ENCODE results near the gene ERC2.

ERC2 gene

DNA sequence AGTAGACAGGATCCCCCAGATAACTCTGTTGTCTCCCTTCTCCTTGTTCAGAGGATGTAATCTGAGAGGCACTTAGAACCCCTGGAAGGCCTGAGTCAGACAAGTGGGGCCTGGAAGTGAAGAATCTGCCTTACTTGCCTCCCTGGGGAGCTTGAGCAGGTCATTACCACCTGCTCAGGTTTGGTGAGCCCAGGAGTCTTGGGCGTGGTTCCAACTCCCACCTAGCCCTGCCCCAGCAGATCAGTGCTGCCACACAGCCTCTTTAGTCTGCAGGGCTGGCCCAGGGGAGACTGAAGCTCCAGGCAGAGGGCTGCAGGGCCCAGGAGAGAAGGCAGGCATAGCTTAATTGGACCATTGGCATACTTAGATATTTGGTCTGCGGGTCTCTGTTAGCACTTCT lies 230.0 kb downstream of the ERC2 start:
- DNase-seq, result peak; percentile 8

DNA sequence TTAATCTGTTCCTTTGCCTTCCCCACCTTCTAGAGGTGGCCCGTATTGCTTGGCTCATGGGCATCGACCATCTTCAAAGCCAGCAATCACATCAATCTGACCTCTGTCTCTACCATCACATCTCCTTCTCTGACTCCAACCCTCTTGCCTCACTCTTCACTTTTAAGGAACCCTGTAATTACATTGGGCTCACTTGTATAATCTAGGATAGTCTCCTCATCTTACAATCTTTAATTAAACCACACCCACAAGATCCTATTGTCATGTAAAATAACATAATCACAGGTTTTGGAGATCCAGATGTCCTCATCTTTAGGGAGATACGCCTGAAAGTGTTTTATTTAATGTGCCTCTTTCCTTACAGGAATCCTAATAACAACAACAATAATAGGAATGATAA lies 234.5 kb downstream of the ERC2 start:
- DNase-seq, result no peak

DNA sequence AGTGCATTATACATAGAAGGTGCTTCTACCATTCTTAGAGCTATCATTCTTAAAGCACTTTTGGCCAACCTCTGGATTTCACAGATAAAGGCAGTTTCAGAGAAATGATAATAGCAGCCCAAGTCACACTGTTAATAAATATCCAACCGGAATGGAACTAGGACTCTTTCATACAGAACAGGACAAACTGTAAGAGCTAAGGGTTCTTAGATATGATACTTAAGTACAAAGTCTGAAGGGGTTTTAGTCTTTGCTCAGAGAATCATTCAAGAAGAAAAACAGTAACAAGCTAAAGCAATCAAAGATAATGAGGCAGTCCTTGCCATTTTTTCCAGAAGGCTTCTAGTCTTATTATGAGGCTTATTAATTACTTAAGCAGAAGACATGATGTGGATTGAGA lies 239.0 kb downstream of the ERC2 start:
- no peak for DNase-seq

DNA sequence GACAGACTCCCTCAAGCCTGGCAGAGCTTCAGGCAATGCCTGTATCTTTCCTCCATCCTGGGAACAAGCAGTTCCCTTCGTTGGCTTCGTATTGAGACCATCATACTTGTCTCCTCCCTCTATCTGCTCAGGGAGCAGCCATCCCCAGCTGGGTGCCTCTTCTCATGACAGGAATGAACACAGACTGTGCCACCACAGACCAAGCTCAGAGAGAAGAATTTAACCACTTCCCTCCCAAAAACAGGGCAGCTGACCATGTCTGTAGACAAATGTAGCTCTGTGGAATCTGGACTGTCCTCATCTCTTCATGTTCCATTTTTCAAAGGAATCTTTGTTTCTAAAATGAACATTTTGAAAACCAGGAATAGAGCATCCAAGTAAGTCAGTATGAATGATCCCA lies 245.4 kb downstream of the ERC2 start:
- no peak for DNase-seq

DNA sequence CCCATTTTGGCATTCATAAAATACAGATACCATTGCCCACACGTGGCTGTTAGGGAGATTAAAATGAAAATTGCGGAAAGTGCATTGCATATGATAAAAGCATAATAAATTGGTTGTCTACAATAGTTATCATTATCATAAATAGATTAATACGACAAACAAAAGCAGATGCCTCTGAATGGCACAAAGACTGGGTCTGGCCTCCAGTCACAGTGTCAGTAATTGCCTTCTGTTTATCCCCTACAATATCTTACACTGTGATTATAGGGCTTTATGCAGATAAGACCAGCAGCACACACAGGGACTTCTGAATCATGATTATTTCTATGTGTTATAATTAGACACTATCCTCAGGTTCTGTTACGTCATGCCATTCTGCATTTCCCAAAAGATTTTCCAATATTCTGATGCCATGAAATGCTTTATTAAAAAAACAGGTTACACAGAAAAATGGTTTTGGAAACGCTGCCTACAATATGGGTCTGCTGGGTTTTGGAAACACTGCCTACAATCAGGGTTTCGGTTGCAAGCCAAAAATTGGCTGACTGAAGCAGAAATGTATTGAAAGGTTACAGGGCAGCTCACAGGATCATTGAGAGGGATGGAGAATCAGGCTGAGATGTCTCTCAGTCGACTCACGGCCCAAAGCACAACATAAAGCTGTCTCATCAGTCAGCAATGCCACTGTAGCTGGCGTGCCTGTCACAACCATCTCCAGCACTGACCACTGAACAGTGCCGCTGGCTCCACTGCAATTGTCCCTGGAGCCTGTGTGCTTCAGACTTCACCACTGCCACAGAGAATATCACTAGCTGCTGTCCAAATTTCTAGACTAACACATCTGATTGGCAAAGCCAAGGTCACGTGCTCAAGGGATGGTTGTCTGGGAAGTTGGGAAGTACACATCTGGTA lies 248.1 kb downstream of the ERC2 start:
- DNase-seq, result no peak

DNA sequence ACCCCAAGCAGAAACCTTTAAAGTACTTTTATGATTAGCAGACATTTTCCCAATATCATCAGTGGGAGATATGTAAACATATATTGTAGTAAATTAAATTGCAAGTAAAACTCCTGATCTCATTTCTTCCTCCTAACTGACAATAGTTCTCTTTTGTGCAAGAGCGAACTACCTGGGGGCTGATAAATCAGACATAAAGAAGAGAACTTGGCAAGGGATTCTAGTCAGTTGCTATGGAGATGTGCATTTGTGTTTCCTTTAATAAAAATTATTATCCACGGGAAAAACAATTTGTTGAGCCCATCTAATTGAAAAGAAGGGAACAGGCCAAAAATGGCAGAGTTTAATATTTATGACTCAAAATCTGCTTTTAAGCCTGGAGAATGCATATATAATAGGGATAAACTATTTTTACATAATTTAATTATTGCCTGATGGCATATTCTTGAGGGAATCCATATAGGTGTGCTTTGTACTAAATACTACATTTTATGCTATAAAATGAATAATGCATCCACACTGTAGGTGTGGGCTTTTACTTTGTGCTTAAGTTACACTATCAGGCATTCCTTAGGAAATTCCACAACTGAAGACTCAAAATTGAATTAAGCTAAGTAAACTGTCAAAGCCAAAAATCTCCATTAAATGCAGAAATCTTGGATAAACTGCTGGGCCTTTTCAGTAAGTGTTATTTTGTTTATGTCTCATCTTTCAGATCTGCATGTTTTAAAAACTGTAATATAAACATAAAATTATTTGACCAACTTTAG lies 258.1 kb downstream of the ERC2 start:
- DNase-seq, result no peak

DNA sequence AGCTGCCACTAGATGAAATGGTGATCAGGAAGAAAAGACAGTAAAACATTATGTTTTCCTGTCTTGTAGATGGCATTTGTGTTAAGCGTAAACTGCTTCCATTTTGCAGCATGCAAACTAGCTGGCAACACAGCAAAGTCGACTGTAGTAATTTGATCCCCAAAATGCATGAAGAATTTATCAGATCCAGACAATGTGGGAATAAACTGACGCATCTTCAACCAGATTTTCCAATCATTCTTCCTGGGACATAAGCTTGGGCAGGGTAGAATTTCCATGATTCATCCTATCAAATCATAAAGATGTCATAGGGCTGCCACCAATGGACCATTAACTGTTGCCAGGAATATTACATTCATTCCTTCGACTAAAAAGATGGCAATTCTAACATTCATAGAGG lies 260.3 kb downstream of the ERC2 start:
- no peak for DNase-seq

DNA sequence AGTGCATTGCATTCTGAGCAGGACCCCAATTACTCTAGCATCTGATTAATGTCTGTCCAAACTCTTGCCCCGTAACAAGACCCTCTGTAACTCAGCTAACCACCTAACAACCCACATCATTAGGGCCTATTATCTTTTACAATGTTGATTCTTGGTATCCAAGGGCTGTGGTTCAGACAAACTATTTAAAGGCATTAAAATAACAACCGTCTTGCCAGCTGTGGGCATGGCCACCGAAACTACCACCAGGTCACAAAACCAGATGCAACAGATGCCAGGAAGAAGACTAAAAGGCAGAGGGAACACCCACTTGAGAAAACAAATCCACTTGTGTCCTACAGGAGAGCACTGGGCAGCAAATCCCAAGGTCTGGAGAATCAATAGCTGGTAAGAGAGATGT lies 262.9 kb downstream of the ERC2 start:
- DNase-seq, result no peak

DNA sequence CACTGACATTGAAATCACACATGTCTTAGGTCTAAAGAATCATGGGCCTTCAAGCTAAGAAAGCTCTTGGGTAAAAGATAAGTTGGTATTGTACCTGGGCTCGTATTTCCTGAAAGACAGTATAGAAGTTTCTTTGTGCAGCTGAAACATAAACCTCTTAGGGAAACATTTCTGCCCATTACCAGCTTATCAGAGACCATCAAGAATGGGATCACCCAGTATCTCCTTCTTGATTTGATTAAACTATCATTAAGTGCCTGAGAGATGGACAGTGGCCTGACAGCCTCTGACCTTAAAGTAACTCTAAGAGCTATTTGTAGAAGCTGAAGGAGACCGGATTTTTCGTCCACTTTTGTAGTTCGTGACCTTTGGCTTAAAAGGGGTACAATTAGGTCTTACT lies 265.3 kb downstream of the ERC2 start:
- DNase-seq, result no peak

DNA sequence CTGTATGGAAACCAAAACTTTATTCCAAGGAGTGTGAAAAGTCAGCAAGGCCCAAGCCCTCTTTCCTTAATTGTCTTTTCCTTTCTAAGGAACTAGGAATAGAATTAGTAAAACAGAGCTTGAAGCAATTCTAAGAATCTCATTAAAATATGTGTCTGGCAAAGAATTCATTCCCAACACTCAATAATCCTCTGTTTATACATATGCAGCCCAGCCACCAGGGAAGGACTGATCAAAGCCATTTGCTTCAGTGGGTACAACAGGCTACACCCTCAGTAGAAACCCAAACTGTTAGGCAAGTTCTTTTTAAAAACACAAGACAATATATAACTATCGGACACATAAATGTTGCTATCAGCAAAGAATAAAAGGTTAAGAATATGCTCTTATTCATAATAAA lies 266.9 kb downstream of the ERC2 start:
- DNase-seq, result no peak

DNA sequence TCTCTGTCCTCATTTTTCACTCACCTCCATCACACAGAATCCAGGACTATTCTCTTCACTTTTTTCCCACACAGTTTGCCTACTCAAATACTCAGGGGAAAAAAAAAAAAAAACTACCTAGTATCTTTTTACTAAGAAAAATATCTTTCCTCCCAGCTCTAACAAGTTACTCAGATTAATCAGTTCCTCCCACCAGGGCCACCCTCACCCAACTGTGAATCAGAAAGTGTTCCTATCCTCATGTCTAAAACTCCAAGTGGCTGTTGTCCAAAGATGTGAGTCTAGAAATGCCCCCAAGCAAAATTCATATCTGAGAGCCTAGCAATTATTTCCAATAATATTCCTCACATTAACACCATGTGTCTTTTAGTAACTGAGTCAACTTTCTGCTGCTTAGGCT lies 268.0 kb downstream of the ERC2 start:
- no peak for DNase-seq

DNA sequence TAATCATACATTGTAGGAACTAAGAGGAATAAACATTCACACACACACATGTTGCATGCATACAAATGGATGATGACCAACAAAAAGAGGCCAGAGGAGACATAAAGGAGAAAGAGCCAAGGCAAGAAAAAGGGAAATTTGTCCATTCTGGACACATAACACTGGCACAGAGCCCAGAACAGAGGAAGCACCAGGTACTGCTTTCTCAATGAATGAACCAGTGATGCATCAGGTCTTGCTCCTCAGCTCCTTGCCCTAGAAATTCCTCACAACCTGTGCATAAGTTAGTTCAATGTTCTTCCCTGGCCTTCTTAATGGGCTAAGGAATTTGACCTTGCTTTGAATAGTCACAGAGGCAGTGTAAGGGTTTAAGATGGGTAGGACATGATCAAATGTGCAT lies 270.3 kb downstream of the ERC2 start:
- no peak for DNase-seq

DNA sequence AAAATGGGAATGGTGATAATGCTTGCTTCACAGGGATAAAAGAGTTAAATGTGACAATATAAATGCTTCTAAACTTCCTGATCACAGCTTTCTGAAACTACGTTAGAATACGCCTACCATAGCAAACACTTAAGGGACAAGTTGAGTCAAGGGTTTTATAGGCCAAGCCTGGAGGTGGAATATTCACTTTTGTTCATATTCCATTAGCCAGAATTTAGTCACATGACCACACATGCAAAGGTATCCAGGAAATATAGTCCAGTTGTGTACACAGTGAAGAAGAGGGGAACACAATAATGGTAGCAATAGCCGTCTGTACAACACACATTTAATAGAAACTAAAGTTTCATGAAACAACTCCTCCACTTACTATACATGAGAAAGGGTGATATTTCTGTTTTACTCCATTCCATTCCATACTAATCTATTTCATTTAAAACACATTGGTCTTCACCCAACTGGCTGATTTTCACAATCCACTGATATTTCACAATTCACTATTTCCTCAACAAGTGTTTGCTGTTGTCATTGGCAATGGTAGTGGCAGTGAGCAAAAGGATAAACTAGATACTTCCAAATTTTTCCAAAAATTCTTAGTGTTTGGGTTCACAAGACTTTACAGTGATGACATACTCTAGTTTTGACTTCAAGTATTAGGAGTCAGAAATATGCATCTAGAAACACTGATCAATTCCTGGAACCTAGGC lies 270.9 kb downstream of the ERC2 start:
- no peak for DNase-seq

DNA sequence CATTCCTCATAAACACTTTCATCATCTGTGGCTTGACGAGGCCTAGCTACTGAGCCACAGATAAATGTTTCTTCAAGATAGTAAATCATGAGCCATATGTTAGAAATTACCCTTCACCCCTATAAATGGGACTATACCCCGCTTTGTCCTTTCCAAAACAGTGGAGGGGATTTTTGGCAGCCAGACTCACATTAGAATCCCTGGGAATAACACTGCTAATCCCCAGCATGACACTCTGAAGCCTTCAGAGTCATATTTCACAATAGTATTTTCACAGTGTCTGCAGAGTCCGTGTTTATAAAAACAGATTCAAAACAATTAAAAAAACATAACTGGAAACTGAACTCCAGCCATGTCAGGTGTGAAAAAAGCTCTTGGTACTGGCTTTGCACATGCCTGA lies 271.6 kb downstream of the ERC2 start:
- DNase-seq, result no peak

DNA sequence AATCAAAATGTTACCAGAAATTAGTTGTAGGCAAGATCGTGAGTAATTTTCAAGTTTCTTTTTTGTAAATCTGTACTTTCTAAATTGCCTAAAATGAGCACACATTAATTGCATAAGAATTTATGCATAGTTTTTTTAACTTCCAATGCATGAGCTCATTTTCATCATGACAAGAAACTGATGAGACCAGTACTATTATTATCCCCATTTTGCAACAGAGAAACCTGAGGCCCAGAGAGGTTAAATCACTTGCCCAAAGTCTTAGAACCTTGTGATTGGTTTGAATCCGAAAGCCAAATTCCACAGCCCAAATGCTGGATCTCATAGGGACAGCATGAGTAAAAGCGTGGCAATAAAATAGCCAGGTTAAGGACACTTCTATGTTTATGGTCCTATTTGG lies 274.7 kb downstream of the ERC2 start:
- no peak for DNase-seq

DNA sequence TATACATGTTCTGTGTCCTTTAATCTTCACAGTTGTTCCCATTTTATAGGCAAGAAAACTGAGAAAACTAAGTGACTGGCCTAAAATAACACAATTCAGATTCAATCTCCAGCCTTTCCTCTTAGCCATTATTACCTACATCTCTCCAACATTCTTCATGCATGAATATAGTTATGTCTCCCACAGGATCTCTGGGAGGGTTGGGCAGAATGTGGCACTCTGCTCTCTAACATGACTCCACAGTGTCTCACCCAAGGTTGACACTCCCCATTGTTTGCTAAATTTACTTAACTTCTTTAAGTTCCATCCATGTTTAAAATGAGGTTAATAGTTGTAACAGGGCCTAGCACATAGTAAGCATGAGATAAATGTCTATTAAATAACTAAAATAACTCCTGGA lies 276.3 kb downstream of the ERC2 start:
- DNase-seq, result no peak

DNA sequence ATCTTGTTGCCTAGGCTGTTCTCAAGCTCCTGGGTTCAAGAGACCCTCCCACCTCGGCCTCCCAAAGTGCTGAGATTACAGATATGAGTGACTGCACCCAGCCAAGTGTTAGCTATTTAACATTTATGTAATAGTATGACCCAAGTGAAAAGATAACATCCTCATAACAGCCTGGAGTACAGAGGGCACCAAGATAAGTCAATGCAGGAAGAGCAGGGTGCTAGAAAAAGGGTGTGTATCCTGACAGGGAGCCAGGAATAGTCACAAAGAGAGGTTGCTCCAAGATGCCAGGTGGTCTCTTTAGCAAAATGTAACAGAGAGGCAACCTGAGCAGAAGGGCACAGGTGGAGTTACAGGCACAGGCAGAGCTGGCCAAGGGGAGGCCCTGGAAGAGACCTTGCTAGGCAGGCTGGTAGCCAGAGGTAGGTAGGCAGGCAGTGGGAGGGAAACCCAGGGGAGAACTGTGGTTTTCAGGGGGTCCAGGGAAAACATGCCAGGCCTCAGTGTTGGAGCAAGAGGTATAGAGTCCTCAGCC lies 277.4 kb downstream of the ERC2 start:
- no peak for DNase-seq

DNA sequence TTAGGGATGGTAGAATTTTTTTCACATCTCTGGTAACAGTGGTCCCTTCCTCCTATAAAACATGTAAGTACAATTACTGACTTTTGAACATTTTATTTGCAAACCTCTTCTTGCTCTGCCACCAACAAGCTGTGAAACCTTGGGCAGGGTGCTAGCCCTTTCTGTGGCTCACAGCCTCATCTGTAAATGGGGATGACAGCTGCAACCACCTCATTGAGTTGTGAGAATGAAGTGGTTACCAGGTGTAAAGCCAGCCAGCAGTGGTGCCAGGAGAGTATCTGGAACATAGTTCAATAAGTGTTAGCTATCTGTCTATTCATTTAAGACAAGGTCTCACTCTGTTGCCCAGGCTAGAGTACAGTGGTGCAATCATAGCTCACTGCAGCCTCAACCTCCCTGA lies 278.1 kb downstream of the ERC2 start:
- no peak for DNase-seq

DNA sequence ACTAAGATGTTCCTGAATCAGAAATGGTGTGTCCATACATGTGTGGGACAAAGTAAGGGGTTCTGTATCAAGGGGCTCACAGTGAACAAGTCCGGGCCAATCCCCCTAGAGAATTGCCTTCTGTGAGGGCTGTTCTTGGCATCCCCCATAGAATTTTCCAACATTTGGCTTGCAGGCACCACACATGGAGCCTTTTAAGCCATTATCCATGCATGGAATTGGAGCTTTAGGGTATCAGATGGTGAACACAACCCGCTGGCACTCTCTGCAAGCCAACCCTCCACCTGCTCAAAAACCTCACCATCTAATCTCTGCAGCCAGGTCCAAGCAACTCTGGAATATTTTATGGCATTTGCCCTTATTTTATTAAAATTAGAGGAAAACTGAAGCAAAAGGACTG lies 278.7 kb downstream of the ERC2 start:
- DNase-seq, result no peak

DNA sequence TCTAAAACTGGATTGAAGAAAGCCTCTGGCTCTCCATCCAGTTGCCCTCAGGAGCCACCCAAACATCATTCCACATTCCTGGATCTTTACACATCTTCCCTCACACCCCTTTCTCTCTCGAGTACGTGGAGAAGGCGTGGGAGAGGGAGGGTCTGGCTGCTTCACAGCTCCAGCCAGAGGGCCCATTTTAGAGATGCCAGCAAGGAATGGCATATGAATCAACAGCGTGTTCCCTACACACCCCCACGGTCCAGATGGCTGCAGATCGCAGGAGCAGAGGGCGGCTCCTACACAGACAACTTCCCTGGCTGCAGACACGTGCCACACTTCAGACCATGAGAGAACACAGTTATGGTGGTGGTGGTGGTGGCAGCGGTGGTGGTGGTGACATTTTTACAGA lies 280.1 kb downstream of the ERC2 start:
- DNase-seq, result no peak

DNA sequence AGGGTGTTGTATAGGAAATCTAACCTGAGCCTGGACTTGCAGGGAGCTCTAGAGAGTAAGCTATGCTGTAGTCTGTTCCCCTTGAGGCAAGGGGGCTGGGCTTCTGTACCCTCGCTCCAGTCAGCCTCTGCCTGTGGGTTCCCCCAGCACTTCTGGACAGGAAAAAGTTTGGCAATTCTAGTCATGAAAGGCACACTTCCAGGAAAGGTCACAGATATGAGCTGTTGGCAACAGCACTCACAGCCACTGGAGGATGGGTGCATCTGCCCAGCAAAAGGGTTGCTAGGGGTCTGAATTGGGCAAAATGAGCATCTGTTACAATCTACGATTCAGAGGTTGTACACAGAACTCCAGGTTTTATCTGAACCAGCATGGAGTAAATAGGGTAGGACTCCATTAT lies 281.2 kb downstream of the ERC2 start:
- DNase-seq, result no peak

DNA sequence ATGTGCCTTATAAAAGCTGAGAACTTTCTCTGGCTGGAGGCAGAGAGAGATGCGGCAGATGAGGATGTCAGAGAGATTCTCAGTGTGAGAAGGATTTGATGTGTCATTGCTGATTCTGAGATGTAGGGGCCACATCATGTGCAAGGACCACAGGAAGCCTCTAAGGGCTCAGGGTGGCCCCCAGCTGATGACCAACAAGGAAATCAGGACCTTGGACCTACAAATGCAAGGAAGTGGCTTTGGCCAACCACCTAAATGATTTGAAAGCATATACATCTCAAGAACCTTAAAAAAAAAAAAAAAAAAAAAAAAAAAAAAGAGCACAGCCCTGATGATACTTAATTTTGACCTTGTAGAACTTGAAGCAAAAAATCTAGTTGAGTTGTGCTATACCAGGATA lies 282.4 kb downstream of the ERC2 start:
- DNase-seq, result no peak

DNA sequence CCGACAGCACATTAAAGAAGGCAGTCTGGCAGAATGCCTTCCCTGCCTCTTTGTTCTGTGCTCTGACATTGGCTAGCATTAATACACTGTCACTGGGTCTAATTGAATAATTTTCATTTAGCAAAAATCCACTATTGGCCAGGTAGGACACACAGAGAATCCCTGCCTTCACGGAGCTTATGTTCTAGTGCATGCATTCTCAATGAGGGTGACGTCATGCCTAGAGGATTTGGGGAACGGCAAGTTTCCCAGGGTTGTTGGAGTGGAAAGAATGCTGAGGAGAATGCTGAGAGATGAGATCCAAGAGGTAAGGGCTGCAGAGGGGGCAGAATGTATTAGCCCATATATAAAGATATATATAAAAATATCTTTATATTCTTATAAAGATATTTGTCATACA lies 284.7 kb downstream of the ERC2 start:
- no peak for DNase-seq

DNA sequence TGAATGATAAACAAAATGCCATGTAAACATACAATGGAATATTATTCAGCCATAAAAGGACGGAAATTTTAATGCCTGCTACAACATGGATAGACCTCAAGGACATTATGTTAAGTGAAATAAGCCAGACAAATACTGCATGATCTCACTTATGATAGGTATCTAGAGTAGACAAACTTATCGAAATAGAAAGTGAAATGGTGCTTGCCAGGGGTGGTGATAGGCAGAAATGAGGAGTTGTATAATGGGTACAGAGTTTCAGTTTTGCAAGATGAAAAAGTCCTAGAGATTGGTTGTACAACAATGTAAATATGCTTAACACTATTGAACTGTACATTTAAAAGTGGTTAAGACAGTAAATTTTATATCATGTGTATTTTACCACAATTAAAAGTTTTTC lies 287.8 kb downstream of the ERC2 start:
- DNase-seq, result no peak
